ENCODE data around the gene MAP4K2. TPM values are rescaled to one million over a fixed set of nuclear protein-coding genes. Genes with fewer than 3 reads are reported as not detected.

The MAP4K2 gene
- total and polyA plus RNA-seq, 2 of the 4 experiments (the other 2 are of a cell fraction) = 11.7 to 16.6 TPM

- Histone ChIP-seq H3K36me3 (ENCODE audit: control insufficient read depth, insufficient read depth, low read length) (peaks cover 30% of the 10 kb centered on the region), H4K20me1 (ENCODE audit: insufficient read depth, low read length) (peaks cover 5% of the 10 kb centered on the region; the same call in 1 of the 2 replicates), H3K4me3 (ENCODE audit: insufficient read depth, low read depth, low read length) (no peak overlapping the region), H2AK9ac (replicated peaks; ENCODE audit: low read depth, low read length, poor library complexity) (peak overlapping the region; percentile 55), H3K4ac (ENCODE audit: low read depth, low read length) (0 out of 2 replicates have a peak overlapping the region, but pooled peaks have one; percentile 28), H3K27me3 (ENCODE audit: control insufficient read depth, insufficient read depth, low read length) (no peaks in the 10 kb centered on the region), H3K18ac (ENCODE audit: low read depth, low read length) (no peak overlapping the region), H4K8ac (ENCODE audit: low read depth in 2 of 2, low read length in 2 of 2) (no peak overlapping the region), H4K5ac (ENCODE audit: low read depth, low read length) (no peak overlapping the region), H3K4me2 (ENCODE audit: low read depth, low read length) (no peak overlapping the region), H2BK15ac (ENCODE audit: low read depth, low read length) (no peak overlapping the region), H4K91ac (ENCODE audit: insufficient read depth, low read depth, low read length) (no peak overlapping the region), H3K56ac (ENCODE audit: extremely low read depth, insufficient read depth, low read length) (no peak overlapping the region), H2BK5ac (ENCODE audit: low read depth, low read length, poor library complexity, severe bottlenecking) (peak overlapping the region; percentile 28), H3K9me1 (ENCODE audit: insufficient read depth, low read length) (peaks cover 25% of the 10 kb centered on the region), H3K23ac (ENCODE audit: low read depth, low read length) (no peak overlapping the region), H3K27ac (ENCODE audit: insufficient read depth, low read length) (no peak overlapping the region), H3K4me1 (ENCODE audit: control insufficient read depth, insufficient read depth, low read length) (peaks cover 38% of the 10 kb centered on the region), H2AK5ac (ENCODE audit: low read depth, low read length) (peak overlapping the region; percentile 75), H2AFZ (replicated peaks; ENCODE audit: low read length, poor library complexity) (no peak overlapping the region), H2BK20ac (ENCODE audit: low read depth, low read length) (no peak overlapping the region), H2BK120ac (ENCODE audit: low read depth, low read length) (no peak overlapping the region), H3K9ac (ENCODE audit: low read depth, low read length) (no peak overlapping the region), H3K9me3 (ENCODE audit: control insufficient read depth, insufficient read depth, low read length) (no peaks in the 10 kb centered on the region), H3K14ac (replicated peaks; ENCODE audit: low read depth, low read length) (no peak overlapping the region), H3K79me1 (ENCODE audit: low read depth in 1 of 2, low read length in 2 of 2) (peaks cover 16 to 74% of the 10 kb centered on the region in 2 experiments)
- no peak for ATAC-seq (ENCODE audit: low read depth)
- no TSS peak for BruUV-seq (replicated peaks)
- WGBS, 2 experiments (ENCODE audit: extremely low coverage in 2 of 2, insufficient read length in 1 of 2) = 86% methylated on average over 5 of the region's 8 CpGs; no CpG with 5 or more reads in 1 of the 2 experiments
- dilution Hi-C loops (cut with HindIII; ENCODE audit: low sequenced_read_pairs, unreplicated experiment) = no loop called here
- ChIA-PET CTCF (interaction anchor here (1.4 kb wide), 1 partner anchor 36 kb away, joined by 3 read pairs; no protein-coding TSS in a partner anchor), POLR2A (ENCODE audit: unreplicated experiment) (no interaction called here)
- no peak for DNase-seq
- intact Hi-C loops (cut with micrococcal nuclease) = no loop called here
- TF ChIP-seq RAD21 (IDR thresholded peaks at IDR 0.05; ENCODE audit: low read length) (no peak), RFX5 (IDR thresholded peaks at IDR 0.05; ENCODE audit: low read depth, low read length) (no peak)
- in situ Hi-C loops (cut with MboI; ENCODE audit: low sequenced_read_pairs) = no loop called here
Observed at GRCh38 chr11:64851831-64852351, 48.9 kb upstream of the MAP4K2 start.

Measured in IMR-90 (cell line).